ENCODE measurements around the gene AGGF1. TPM values are rescaled to one million over a fixed set of nuclear protein-coding genes. Genes with fewer than 3 reads are reported as not detected.

AGGF1 gene
- total RNA-seq, 1 experiment from 2014 or later = 15.4 TPM

GRCh38 chr5:77031891-77032290, 1.7 kb downstream of the AGGF1 start:
- peaks cover 15% of the 10 kb centered on the region for H3K4me1 ChIP-seq (replicated peaks; ENCODE audit: insufficient read depth)
- H3K36me3 ChIP-seq (ENCODE audit: low read depth) = peaks cover 14% of the 10 kb centered on the region; the same call in 1 of the 2 replicates
- peak overlapping the region; percentile 99 for H3K4me2 ChIP-seq
- intact Hi-C loops (cut with micrococcal nuclease; ENCODE audit: unreplicated experiment) = no loop called here
- no TSS peak for BruUV-seq (replicated peaks)
- H3K27me3 ChIP-seq (ENCODE audit: insufficient read depth, low read depth) = no peaks in the 10 kb centered on the region
- peaks cover 21% of the 10 kb centered on the region for H3K79me2 ChIP-seq (ENCODE audit: low read depth)
- DNase-seq = no peak
- no peaks in the 10 kb centered on the region for H3K9me2 ChIP-seq (ENCODE audit: insufficient read depth)
- ChIA-PET CTCF (no interaction called here), POLR2A (ENCODE audit: unreplicated experiment) (no interaction called here)
- no peaks in the 10 kb centered on the region for H4K20me1 ChIP-seq (ENCODE audit: insufficient read depth)
- no peak overlapping the region for H3K27ac ChIP-seq
- H3K4me3 ChIP-seq = peak overlapping the region; percentile 98; the same call in 1 of the 2 replicates
- H2AFZ ChIP-seq = no peak overlapping the region
- H3K9me3 ChIP-seq (ENCODE audit: insufficient read depth, low read depth) = peaks cover 3% of the 10 kb centered on the region; the same call in 1 of the 2 replicates
- peaks cover 15% of the 10 kb centered on the region; the same call in 1 of the 2 replicates for H3F3A ChIP-seq (ENCODE audit: insufficient read depth, low read depth)
- TF ChIP-seq CTCF (conservative IDR thresholded peaks at IDR 0.05) = no peak
- TF ChIP-seq EZH2 (IDR thresholded peaks at IDR 0.05; ENCODE audit: low read depth) = no peak

GRCh38 chr5:77032635-77033034, 2.4 kb downstream of the AGGF1 start:
- Histone ChIP-seq H3K27me3 (ENCODE audit: insufficient read depth, low read depth) (no peaks in the 10 kb centered on the region), H3F3A (ENCODE audit: insufficient read depth, low read depth) (peaks cover 15% of the 10 kb centered on the region; the same call in 1 of the 2 replicates), H2AFZ (no peak overlapping the region), H3K36me3 (ENCODE audit: low read depth) (peaks cover 22% of the 10 kb centered on the region), H3K4me1 (replicated peaks; ENCODE audit: insufficient read depth) (peaks cover 15% of the 10 kb centered on the region), H3K9me2 (ENCODE audit: insufficient read depth) (no peaks in the 10 kb centered on the region), H4K20me1 (ENCODE audit: insufficient read depth) (no peaks in the 10 kb centered on the region; the same call in 1 of the 2 replicates), H3K9me3 (ENCODE audit: insufficient read depth, low read depth) (peaks cover 3% of the 10 kb centered on the region; the same call in 1 of the 2 replicates), H3K27ac (no peak overlapping the region), H3K4me2 (no peak overlapping the region), H3K4me3 (no peak overlapping the region), H3K79me2 (ENCODE audit: low read depth) (peaks cover 21% of the 10 kb centered on the region)
- no TSS peak for BruUV-seq (replicated peaks)
- ChIA-PET CTCF (no interaction called here), POLR2A (ENCODE audit: unreplicated experiment) (interaction anchor here (0.9 kb wide), 1 partner anchor 30 kb away, joined by 5 read pairs; no protein-coding TSS in a partner anchor)
- TF ChIP-seq EZH2 (IDR thresholded peaks at IDR 0.05; ENCODE audit: low read depth) (no peak), CTCF (conservative IDR thresholded peaks at IDR 0.05) (no peak)
- intact Hi-C loops (cut with micrococcal nuclease; ENCODE audit: unreplicated experiment) = no loop called here
- DNase-seq = no peak

- Histone ChIP-seq H4K20me1 (ENCODE audit: insufficient read depth) (no peaks in the 10 kb centered on the region; the same call in 1 of the 2 replicates), H3K27ac (no peak overlapping the region), H3K4me2 (no peak overlapping the region), H3K9me2 (ENCODE audit: insufficient read depth) (no peaks in the 10 kb centered on the region), H3K4me1 (replicated peaks; ENCODE audit: insufficient read depth) (peaks cover 15% of the 10 kb centered on the region), H3K27me3 (ENCODE audit: insufficient read depth, low read depth) (no peaks in the 10 kb centered on the region), H3K79me2 (ENCODE audit: low read depth) (peaks cover 21% of the 10 kb centered on the region), H3K9me3 (ENCODE audit: insufficient read depth, low read depth) (peaks cover 3% of the 10 kb centered on the region; the same call in 1 of the 2 replicates), H3K36me3 (ENCODE audit: low read depth) (peaks cover 28% of the 10 kb centered on the region), H3K4me3 (no peak overlapping the region), H2AFZ (no peak overlapping the region), H3F3A (ENCODE audit: insufficient read depth, low read depth) (peaks cover 15% of the 10 kb centered on the region; the same call in 1 of the 2 replicates)
- no peak for DNase-seq
- CTCF ChIA-PET = no interaction called here
- TF ChIP-seq EZH2 (IDR thresholded peaks at IDR 0.05; ENCODE audit: low read depth) = no peak
- no peak for TF ChIP-seq CTCF (conservative IDR thresholded peaks at IDR 0.05)
- POLR2A ChIA-PET (ENCODE audit: unreplicated experiment) = interaction anchor here (0.9 kb wide), 1 partner anchor 30 kb away, joined by 5 read pairs; no protein-coding TSS in a partner anchor
- no TSS peak for BruUV-seq (replicated peaks)
- intact Hi-C loops (cut with micrococcal nuclease; ENCODE audit: unreplicated experiment) = no loop called here
These were observed 3.1 kb downstream of the AGGF1 start for GRCh38 chr5:77033338-77033737.

Measured in PC-9 (cell line).